Effector memory CD8-positive, alpha-beta T cell (primary cell): ENCODE results near the gene CACNA2D3.

ENCODE experiments used
- ATAC-seq: fragments of 150-1000 bp; cut with Tn5 transposase; replicated peaks from 2 replicates; pipeline ENCODE4 v1.10.0; 2021; ENCODE audit warnings: mild to moderate bottlenecking, moderate library complexity
- DNase-seq, 3 experiments: peaks; one replicate each; pipeline ENCODE4 v3.0.0; 2021
- H3K27ac Mint-ChIP-seq, 2 donors: one replicate each; pipeline ENCODE4 v1.8.0; 2022; ENCODE audit warnings: mild to moderate bottlenecking in 2 of 2, mixed read lengths in 2 of 2, moderate library complexity in 2 of 2
- H3K27me3 Mint-ChIP-seq, 2 donors: one replicate each; pipeline ENCODE4 v1.8.0; 2022; ENCODE audit warnings: mixed read lengths in 2 of 2
- H3K36me3 Mint-ChIP-seq: one replicate; pipeline ENCODE4 v1.8.0; 2022; ENCODE audit warnings: mild to moderate bottlenecking, moderate library complexity, mixed read lengths; ENCODE audit not compliant: insufficient read depth
- H3K4me1 Mint-ChIP-seq, 2 donors: one replicate each; pipeline ENCODE4 v1.8.0; 2022; ENCODE audit warnings: low read depth in 2 of 2, mixed read lengths in 2 of 2
- H3K4me3 Mint-ChIP-seq, 2 donors: one replicate each; pipeline ENCODE4 v1.8.0; 2022; ENCODE audit warnings: mild to moderate bottlenecking in 2 of 2, mixed read lengths in 2 of 2, moderate library complexity in 2 of 2
- H3K9me3 Mint-ChIP-seq, 2 donors: one replicate each; pipeline ENCODE4 v1.8.0; 2022; ENCODE audit warnings: mixed read lengths in 2 of 2

The CACNA2D3 gene

GRCh38 chr3:54999811-55000210 is 877.5 kb downstream of the CACNA2D3 start:
- DNase-seq (no peak), ATAC-seq (no peak)
- no peak overlapping the region for H3K4me3 Mint-ChIP-seq
- H3K4me1 Mint-ChIP-seq: no peaks in the 10 kb centered on the region
- peaks cover 0 to 5% of the 10 kb centered on the region in 2 donors for H3K9me3 Mint-ChIP-seq
- no peak overlapping the region for H3K27ac Mint-ChIP-seq
- no peaks in the 10 kb centered on the region for H3K36me3 Mint-ChIP-seq
- no peaks in the 10 kb centered on the region for H3K27me3 Mint-ChIP-seq

GRCh38 chr3:55000546-55000945 is 878.2 kb downstream of the CACNA2D3 start:
- Mint-ChIP-seq H3K36me3 (no peaks in the 10 kb centered on the region), H3K27me3 (no peaks in the 10 kb centered on the region), H3K9me3 (peaks cover 0 to 5% of the 10 kb centered on the region in 2 donors), H3K4me3 (no peak overlapping the region), H3K4me1 (no peaks in the 10 kb centered on the region), H3K27ac (no peak overlapping the region)
- no peak for ATAC-seq
- DNase-seq: no peak

GRCh38 chr3:55000953-55001352 is 878.6 kb downstream of the CACNA2D3 start:
- H3K36me3 Mint-ChIP-seq: no peaks in the 10 kb centered on the region
- no peak overlapping the region for H3K27ac Mint-ChIP-seq
- no peaks in the 10 kb centered on the region for H3K27me3 Mint-ChIP-seq
- H3K4me1 Mint-ChIP-seq: no peaks in the 10 kb centered on the region
- ATAC-seq (no peak), DNase-seq (no peak)
- peaks cover 0 to 5% of the 10 kb centered on the region in 2 donors for H3K9me3 Mint-ChIP-seq
- no peak overlapping the region for H3K4me3 Mint-ChIP-seq

- Mint-ChIP-seq H3K4me1 (no peaks in the 10 kb centered on the region), H3K4me3 (no peak overlapping the region), H3K27ac (no peak overlapping the region), H3K36me3 (no peaks in the 10 kb centered on the region), H3K27me3 (no peaks in the 10 kb centered on the region), H3K9me3 (peaks cover 0 to 5% of the 10 kb centered on the region in 2 donors)
- ATAC-seq (no peak), DNase-seq (no peak)
Measured at GRCh38 chr3:55002416-55002930, 880.1 kb downstream of the CACNA2D3 start.

GRCh38 chr3:55006244-55006676 is 883.9 kb downstream of the CACNA2D3 start:
- ATAC-seq (no peak), DNase-seq (no peak)
- H3K27me3 Mint-ChIP-seq: no peaks in the 10 kb centered on the region
- peaks cover 0 to 12% of the 10 kb centered on the region in 2 donors for H3K9me3 Mint-ChIP-seq
- H3K27ac Mint-ChIP-seq: no peak overlapping the region
- no peaks in the 10 kb centered on the region for H3K4me1 Mint-ChIP-seq
- H3K4me3 Mint-ChIP-seq: no peak overlapping the region
- H3K36me3 Mint-ChIP-seq: no peaks in the 10 kb centered on the region

- no peak for DNase-seq
- H3K4me3 Mint-ChIP-seq: no peak overlapping the region
- no peaks in the 10 kb centered on the region for H3K36me3 Mint-ChIP-seq
- no peaks in the 10 kb centered on the region for H3K4me1 Mint-ChIP-seq
- no peaks in the 10 kb centered on the region for H3K27me3 Mint-ChIP-seq
- no peak for ATAC-seq
- no peak overlapping the region for H3K27ac Mint-ChIP-seq
- peaks cover 3 to 12% of the 10 kb centered on the region in 2 donors for H3K9me3 Mint-ChIP-seq
Measured at GRCh38 chr3:55007971-55008370, 885.6 kb downstream of the CACNA2D3 start.

- no peak overlapping the region for H3K4me3 Mint-ChIP-seq
- H3K27ac Mint-ChIP-seq: no peak overlapping the region
- H3K27me3 Mint-ChIP-seq: no peaks in the 10 kb centered on the region
Measured at GRCh38 chr3:55009372-55009771, 887.0 kb downstream of the CACNA2D3 start.

GRCh38 chr3:55012091-55012490 is 889.7 kb downstream of the CACNA2D3 start:
- no peak for ATAC-seq

More at GRCh38 chr3:55009372-55009771, 887.0 kb downstream of the CACNA2D3 start:
- Mint-ChIP-seq H3K9me3 (peaks cover 7% of the 10 kb centered on the region in 2 donors), H3K36me3 (no peaks in the 10 kb centered on the region), H3K4me1 (no peaks in the 10 kb centered on the region)
- ATAC-seq (no peak), DNase-seq (no peak)

GRCh38 chr3:55013145-55013925 is 891.0 kb downstream of the CACNA2D3 start:
- no peak for DNase-seq

More at GRCh38 chr3:55012091-55012490, 889.7 kb downstream of the CACNA2D3 start:
- no peaks in the 10 kb centered on the region for H3K27me3 Mint-ChIP-seq
- H3K27ac Mint-ChIP-seq: no peak overlapping the region
- H3K9me3 Mint-ChIP-seq: peaks cover 7% of the 10 kb centered on the region in 2 donors
- no peaks in the 10 kb centered on the region for H3K36me3 Mint-ChIP-seq
- no peak overlapping the region for H3K4me3 Mint-ChIP-seq
- DNase-seq: no peak
- no peaks in the 10 kb centered on the region for H3K4me1 Mint-ChIP-seq

GRCh38 chr3:55014081-55014480 is 891.7 kb downstream of the CACNA2D3 start:
- no peak for ATAC-seq
- H3K9me3 Mint-ChIP-seq: peaks cover 7% of the 10 kb centered on the region in 2 donors

More at GRCh38 chr3:55013145-55013925, 891.0 kb downstream of the CACNA2D3 start:
- H3K27ac Mint-ChIP-seq: no peak overlapping the region
- no peak for ATAC-seq
- H3K4me3 Mint-ChIP-seq: no peak overlapping the region
- no peaks in the 10 kb centered on the region for H3K36me3 Mint-ChIP-seq
- peaks cover 7% of the 10 kb centered on the region in 2 donors for H3K9me3 Mint-ChIP-seq
- no peaks in the 10 kb centered on the region for H3K27me3 Mint-ChIP-seq
- H3K4me1 Mint-ChIP-seq: no peaks in the 10 kb centered on the region

GRCh38 chr3:55014906-55015305 is 892.6 kb downstream of the CACNA2D3 start:
- Mint-ChIP-seq H3K27me3 (no peaks in the 10 kb centered on the region), H3K27ac (no peak overlapping the region), H3K4me3 (no peak overlapping the region), H3K9me3 (peaks cover 7% of the 10 kb centered on the region in 2 donors), H3K4me1 (no peaks in the 10 kb centered on the region), H3K36me3 (no peaks in the 10 kb centered on the region)
- no peak for DNase-seq
- ATAC-seq: no peak

More at GRCh38 chr3:55014081-55014480, 891.7 kb downstream of the CACNA2D3 start:
- no peak for DNase-seq
- Mint-ChIP-seq H3K27ac (no peak overlapping the region), H3K4me3 (no peak overlapping the region), H3K4me1 (no peaks in the 10 kb centered on the region), H3K36me3 (no peaks in the 10 kb centered on the region), H3K27me3 (no peaks in the 10 kb centered on the region)

- H3K27ac Mint-ChIP-seq: no peak overlapping the region
- no peak for ATAC-seq
- H3K9me3 Mint-ChIP-seq: peaks cover 0 to 4% of the 10 kb centered on the region in 2 donors
- no peaks in the 10 kb centered on the region for H3K4me1 Mint-ChIP-seq
- no peak for DNase-seq
- no peaks in the 10 kb centered on the region for H3K27me3 Mint-ChIP-seq
- no peak overlapping the region for H3K4me3 Mint-ChIP-seq
- no peaks in the 10 kb centered on the region for H3K36me3 Mint-ChIP-seq
Measured at GRCh38 chr3:55017876-55018275, 895.5 kb downstream of the CACNA2D3 start.

- no peak overlapping the region for H3K27ac Mint-ChIP-seq
- H3K4me3 Mint-ChIP-seq: no peak overlapping the region
- peaks cover 9 to 25% of the 10 kb centered on the region in 2 donors for H3K9me3 Mint-ChIP-seq
- H3K36me3 Mint-ChIP-seq: no peaks in the 10 kb centered on the region
- peaks cover 0 to 3% of the 10 kb centered on the region in 2 donors for H3K4me1 Mint-ChIP-seq
- no peaks in the 10 kb centered on the region for H3K27me3 Mint-ChIP-seq
- DNase-seq (no peak), ATAC-seq (no peak)
Measured at GRCh38 chr3:55030938-55031337, 908.6 kb downstream of the CACNA2D3 start.
